Measurements from ENCODE around the gene EIF4E. TPM values are rescaled to one million over a fixed set of nuclear protein-coding genes. Genes with fewer than 3 reads are reported as not detected.

The EIF4E gene
- total and polyA plus RNA-seq, 2 of the 4 experiments (the other 2 are of a cell fraction): 80.4 to 113 TPM

DNA sequence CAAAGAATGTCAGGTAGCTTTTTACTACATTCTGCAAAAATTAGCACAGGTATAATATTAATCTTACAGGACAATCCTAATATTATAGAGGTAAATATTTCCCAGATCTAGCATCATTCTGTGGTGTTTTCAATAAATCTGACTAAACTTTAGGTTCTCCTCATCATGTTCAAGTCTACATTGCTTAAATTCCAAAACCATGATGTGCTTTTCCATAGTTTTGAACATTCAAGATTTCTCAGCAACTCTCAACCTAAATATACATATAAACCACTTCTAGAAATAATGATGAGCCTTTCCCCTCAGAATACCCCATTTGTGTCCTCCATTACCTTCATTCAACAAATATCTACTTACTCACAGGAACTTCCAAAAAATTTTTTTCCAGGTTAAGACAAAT, 23.1 kb downstream of the EIF4E start:
- H2AK5ac ChIP-seq (ENCODE audit: low read depth, low read length): no peak overlapping the region
- no peak overlapping the region for H4K91ac ChIP-seq (ENCODE audit: insufficient read depth, low read depth, low read length)
- H2AFZ ChIP-seq (replicated peaks; ENCODE audit: low read length, poor library complexity): no peak overlapping the region
- H2BK20ac ChIP-seq (ENCODE audit: low read depth, low read length): no peak overlapping the region
- no peak overlapping the region for H4K5ac ChIP-seq (ENCODE audit: low read depth, low read length)
- ATAC-seq (ENCODE audit: low read depth): peak; percentile 60
- H2BK120ac ChIP-seq (ENCODE audit: low read depth, low read length): no peak overlapping the region
- ChIA-PET CTCF (no interaction called here), POLR2A (ENCODE audit: unreplicated experiment) (no interaction called here)
- H3K9ac ChIP-seq (ENCODE audit: low read depth, low read length): no peak overlapping the region
- H2AK9ac ChIP-seq (replicated peaks; ENCODE audit: low read depth, low read length, poor library complexity): no peak overlapping the region
- H4K20me1 ChIP-seq (ENCODE audit: insufficient read depth, low read length): peaks cover 67% of the 10 kb centered on the region
- H3K4ac ChIP-seq (ENCODE audit: low read depth, low read length): no peak overlapping the region
- H3K56ac ChIP-seq (ENCODE audit: extremely low read depth, insufficient read depth, low read length): no peak overlapping the region
- H2BK15ac ChIP-seq (ENCODE audit: low read depth, low read length): no peak overlapping the region
- BruUV-seq (replicated peaks): no TSS peak
- no peaks in the 10 kb centered on the region for H3K27me3 ChIP-seq (ENCODE audit: control insufficient read depth, insufficient read depth, low read length)
- H3K9me3 ChIP-seq (ENCODE audit: control insufficient read depth, insufficient read depth, low read length): no peaks in the 10 kb centered on the region
- no peak overlapping the region for H3K23ac ChIP-seq (ENCODE audit: low read depth, low read length)
- H3K18ac ChIP-seq (ENCODE audit: low read depth, low read length): no peak overlapping the region
- peaks cover 3% of the 10 kb centered on the region for H3K36me3 ChIP-seq (ENCODE audit: control insufficient read depth, insufficient read depth, low read length)
- H3K4me1 ChIP-seq (ENCODE audit: control insufficient read depth, insufficient read depth, low read length): peaks cover 20% of the 10 kb centered on the region
- no peak overlapping the region for H3K4me3 ChIP-seq (ENCODE audit: insufficient read depth, low read depth, low read length)
- dilution Hi-C loops (cut with HindIII; ENCODE audit: low sequenced_read_pairs, unreplicated experiment) (no loop called here), in situ Hi-C loops (cut with MboI; ENCODE audit: low sequenced_read_pairs) (no loop called here), intact Hi-C loops (cut with micrococcal nuclease) (no loop called here)
- peaks cover 13 to 70% of the 10 kb centered on the region in 2 experiments for H3K79me1 ChIP-seq (ENCODE audit: low read depth in 1 of 2, low read length in 2 of 2)
- H3K14ac ChIP-seq (replicated peaks; ENCODE audit: low read depth, low read length): no peak overlapping the region
- peaks cover 3% of the 10 kb centered on the region for H3K9me1 ChIP-seq (ENCODE audit: insufficient read depth, low read length)
- DNase-seq: peak; percentile 65
- peak overlapping the region; percentile 83 for H2BK5ac ChIP-seq (ENCODE audit: low read depth, low read length, poor library complexity, severe bottlenecking)
- no peak overlapping the region for H3K27ac ChIP-seq (ENCODE audit: insufficient read depth, low read length)
- TF ChIP-seq POLR2A (IDR thresholded peaks at IDR 0.05; ENCODE audit: low read depth, low read length) (no peak), CEBPB (IDR thresholded peaks at IDR 0.05; ENCODE audit: low read depth, low read length) (no peak), RFX5 (IDR thresholded peaks at IDR 0.05; ENCODE audit: low read depth, low read length) (no peak), MXI1 (IDR thresholded peaks at IDR 0.05; ENCODE audit: borderline replicate concordance, low read depth, low read length) (no peak), CHD1 (IDR thresholded peaks at IDR 0.05; ENCODE audit: low read depth, low read length) (no peak), FOS (IDR thresholded peaks at IDR 0.05; ENCODE audit: low read depth, low read length) (no peak), MAFK (IDR thresholded peaks at IDR 0.05; ENCODE audit: low read depth, low read length) (no peak), RAD21 (IDR thresholded peaks at IDR 0.05; ENCODE audit: low read length) (no peak), BHLHE40 (IDR thresholded peaks at IDR 0.05; ENCODE audit: low read depth, low read length) (no peak)
- TF ChIP-seq, protein P1, sequence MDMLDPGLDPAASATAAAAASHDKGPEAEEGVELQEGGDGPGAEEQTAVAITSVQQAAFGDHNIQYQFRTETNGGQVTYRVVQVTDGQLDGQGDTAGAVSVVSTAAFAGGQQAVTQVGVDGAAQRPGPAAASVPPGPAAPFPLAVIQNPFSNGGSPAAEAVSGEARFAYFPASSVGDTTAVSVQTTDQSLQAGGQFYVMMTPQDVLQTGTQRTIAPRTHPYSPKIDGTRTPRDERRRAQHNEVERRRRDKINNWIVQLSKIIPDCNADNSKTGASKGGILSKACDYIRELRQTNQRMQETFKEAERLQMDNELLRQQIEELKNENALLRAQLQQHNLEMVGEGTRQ (IDR thresholded peaks at IDR 0.05; ENCODE audit: low read depth, low read length): no peak
- TF ChIP-seq, protein P2, sequence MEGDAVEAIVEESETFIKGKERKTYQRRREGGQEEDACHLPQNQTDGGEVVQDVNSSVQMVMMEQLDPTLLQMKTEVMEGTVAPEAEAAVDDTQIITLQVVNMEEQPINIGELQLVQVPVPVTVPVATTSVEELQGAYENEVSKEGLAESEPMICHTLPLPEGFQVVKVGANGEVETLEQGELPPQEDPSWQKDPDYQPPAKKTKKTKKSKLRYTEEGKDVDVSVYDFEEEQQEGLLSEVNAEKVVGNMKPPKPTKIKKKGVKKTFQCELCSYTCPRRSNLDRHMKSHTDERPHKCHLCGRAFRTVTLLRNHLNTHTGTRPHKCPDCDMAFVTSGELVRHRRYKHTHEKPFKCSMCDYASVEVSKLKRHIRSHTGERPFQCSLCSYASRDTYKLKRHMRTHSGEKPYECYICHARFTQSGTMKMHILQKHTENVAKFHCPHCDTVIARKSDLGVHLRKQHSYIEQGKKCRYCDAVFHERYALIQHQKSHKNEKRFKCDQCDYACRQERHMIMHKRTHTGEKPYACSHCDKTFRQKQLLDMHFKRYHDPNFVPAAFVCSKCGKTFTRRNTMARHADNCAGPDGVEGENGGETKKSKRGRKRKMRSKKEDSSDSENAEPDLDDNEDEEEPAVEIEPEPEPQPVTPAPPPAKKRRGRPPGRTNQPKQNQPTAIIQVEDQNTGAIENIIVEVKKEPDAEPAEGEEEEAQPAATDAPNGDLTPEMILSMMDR (conservative IDR thresholded peaks at IDR 0.05; ENCODE audit: low read depth, low read length): no peak
- H4K8ac ChIP-seq (ENCODE audit: low read depth in 2 of 2, low read length in 2 of 2): no peak overlapping the region
- H3K4me2 ChIP-seq (ENCODE audit: low read depth, low read length): peak overlapping the region; percentile 44; the same call in 1 of the 2 replicates

All from IMR-90 (cell line).